B cell (primary cell): Measurements from ENCODE around the gene VWA3A. TPM values are rescaled to one million over a fixed set of nuclear protein-coding genes. Genes with fewer than 3 reads are reported as not detected.

Source experiments
- ATAC-seq: fragments of 200-7000 bp; cut with Tn5 transposase; one replicate; pipeline ENCODE4 v1.10.0; 2021; ENCODE audit warnings: low read depth, mild to moderate bottlenecking, moderate number of reproducible peaks, moderate library complexity
- CTCF ChIA-PET: fragments of 350-600 bp; sonication (Branson Sonifier 250); formaldehyde crosslinking; loops from one replicate; lab custom pipeline; 2021; ENCODE audit warnings: antibody characterized with exemption, inconsistent platforms; lab: Charles Lee
- POLR2A ChIA-PET: fragments of 350-600 bp; sonication (Branson Sonifier 250); formaldehyde crosslinking; loops from one replicate; lab custom pipeline; 2021; ENCODE audit warnings: antibody characterized with exemption; lab: Charles Lee
- DNase-seq: peaks from one replicate; pipeline ENCODE4 v3.0.0; 2013
- H2AFZ ChIP-seq: 2 replicates; pipeline ENCODE4 v1.6.1; 2012; ENCODE audit warnings: mild to moderate bottlenecking, low read depth, low read length; ENCODE audit not compliant: insufficient read depth, poor library complexity, severe bottlenecking
- H3K27ac ChIP-seq, 2 donors: 1 replicate in 1 of 2; 2 replicates in 1 of 2; pipeline ENCODE4 v1.5.1; 2012 to 2013; ENCODE audit warnings: low read length in 2 of 2, mild to moderate bottlenecking in 2 of 2, moderate library complexity in 1 of 2
- H3K27me3 ChIP-seq, 4 experiments: fragments of 200-600 bp in 1 of 4; sonication (generic) in 1 of 4; replicated peaks in 1 of 4; 1 replicate in 2 of 4; 2 replicates in 2 of 4; pipeline versions ENCODE4 v1.6.1 to v1.7.0; 2013 to 2016; ENCODE audit warnings: low read length in 3 of 4, mild to moderate bottlenecking in 2 of 4, mixed read lengths in 1 of 4, moderate library complexity in 1 of 4; ENCODE audit not compliant: insufficient read depth in 4 of 4, control insufficient read depth in 3 of 4; ENCODE audit errors: control extremely low read depth in 1 of 4
- H3K36me3 ChIP-seq, 2 experiments: replicated peaks in 1 of 2; 1 replicate in 1 of 2; 2 replicates in 1 of 2; pipeline versions ENCODE4 v1.6.1 to v1.7.1; 2013; ENCODE audit warnings: low read length in 1 of 2; ENCODE audit not compliant: insufficient read depth in 2 of 2, control insufficient read depth in 1 of 2; ENCODE audit errors: control extremely low read depth in 1 of 2, extremely low read depth in 1 of 2
- H3K4me1 ChIP-seq, 2 donors: fragments of 200-600 bp in 1 of 2; sonication (generic) in 1 of 2; 1 replicate in 1 of 2; 2 replicates in 1 of 2; pipeline versions ENCODE4 v1.5.1 to v1.6.1; 2013 to 2017; ENCODE audit warnings: low read length in 2 of 2; ENCODE audit not compliant: control insufficient read depth in 2 of 2, insufficient read depth in 2 of 2
- H3K4me2 ChIP-seq: replicated peaks from 2 replicates; pipeline ENCODE3; 2012; ENCODE audit warnings: mild to moderate bottlenecking, low read depth, low read length; ENCODE audit not compliant: poor library complexity, severe bottlenecking
- H3K4me3 ChIP-seq, 5 experiments: fragments of 200-600 bp in 1 of 5; sonication (generic) in 1 of 5; 1 replicate in 3 of 5; 2 replicates in 2 of 5; pipeline versions ENCODE4 v1.5.1 to v1.7.0; 2011 to 2016; ENCODE audit warnings: low read length in 4 of 5, mild to moderate bottlenecking in 4 of 5, low read depth in 2 of 5, control low read depth in 1 of 5, moderate library complexity in 1 of 5; ENCODE audit not compliant: insufficient read depth in 1 of 5; ENCODE audit errors: control extremely low read depth in 1 of 5, extremely low read depth in 1 of 5
- H3K79me2 ChIP-seq: fragments of 200-600 bp; sonication (generic); one replicate; pipeline ENCODE4 v1.6.0; 2016; ENCODE audit warnings: low read length; ENCODE audit not compliant: control insufficient read depth, insufficient read depth
- H3K9ac ChIP-seq: fragments of 200-600 bp; sonication (generic); 2 replicates; pipeline ENCODE4 v1.6.1; 2017; ENCODE audit warnings: mild to moderate bottlenecking, low read length, moderate library complexity
- H3K9me3 ChIP-seq, 3 donors: one replicate each; pipeline versions ENCODE4 v1.6.1 to v1.7.1; 2013; ENCODE audit warnings: low read length in 2 of 3; ENCODE audit not compliant: control insufficient read depth in 2 of 3, insufficient read depth in 1 of 3; ENCODE audit errors: control extremely low read depth in 1 of 3
- H4K20me1 ChIP-seq: 2 replicates; pipeline ENCODE4 v1.6.0; 2012; ENCODE audit warnings: mild to moderate bottlenecking, low read length; ENCODE audit not compliant: insufficient read depth, control insufficient read depth, poor library complexity, severe bottlenecking
- H3K27ac Mint-ChIP-seq: one replicate; pipeline ENCODE4 v1.8.0; 2021; ENCODE audit warnings: mixed read lengths
- H3K27me3 Mint-ChIP-seq: one replicate; pipeline ENCODE4 v1.8.0; 2021; ENCODE audit warnings: mixed read lengths
- H3K4me1 Mint-ChIP-seq: one replicate; pipeline ENCODE4 v1.8.0; 2021; ENCODE audit warnings: mixed read lengths
- H3K4me3 Mint-ChIP-seq: one replicate; pipeline ENCODE4 v1.8.0; 2021; ENCODE audit warnings: mixed read lengths
- H3K9me3 Mint-ChIP-seq: one replicate; pipeline ENCODE4 v1.8.0; 2022; ENCODE audit warnings: mixed read lengths; ENCODE audit not compliant: insufficient read depth
- EZH2 ChIP-seq: IDR thresholded peaks from 2 replicates; pipeline ENCODE4 v1.6.1; 2012; ENCODE audit warnings: borderline replicate concordance, low read depth, mild to moderate bottlenecking, moderate library complexity, low read length; ENCODE audit not compliant: insufficient read depth, poor library complexity, severe bottlenecking
- WGBS: methylation state at CpG from one replicate; pipeline ENCODE4 v1.1.5; 2013; ENCODE audit warnings: missing lambda C conversion rate; ENCODE audit not compliant: insufficient coverage; 5-methylcytosine and 5-hydroxymethylcytosine counted together
- intact Hi-C: fragments of 100-400 bp; cut with micrococcal nuclease; formaldehyde crosslinking; loops from one replicate; pipeline ENCODE4 v1.10.0; 2022
- polyA plus RNA-seq: library from polyadenylated mRNA; depleted of rRNA; stranded (reverse); fragments of >200 nt; gene quantifications from 2 replicates; pipeline ENCODE4 v1.2.3, GENCODE V29; 2012
- total RNA-seq, 2 donors: library from RNA; stranded (reverse); fragments of 120-200 nt in 1 of 2; gene quantifications; 1 replicate in 1 of 2; 2 replicates in 1 of 2; pipeline versions ENCODE4 v1.2.3 to v1.2.4, GENCODE V29; 2013 to 2022
- TF ChIP-seq, protein P1 (sequence below): fragments of 200-600 bp; IDR thresholded peaks from one replicate; pipeline ENCODE4 v1.8.0; 2022; ENCODE audit warnings: antibody characterized with exemption, mild to moderate bottlenecking

The VWA3A gene
- total and polyA plus RNA-seq, 2 donors (not counting 1 experiment from before 2014, with no cell fraction given) = 0.28 to 0.47 TPM

DNA sequence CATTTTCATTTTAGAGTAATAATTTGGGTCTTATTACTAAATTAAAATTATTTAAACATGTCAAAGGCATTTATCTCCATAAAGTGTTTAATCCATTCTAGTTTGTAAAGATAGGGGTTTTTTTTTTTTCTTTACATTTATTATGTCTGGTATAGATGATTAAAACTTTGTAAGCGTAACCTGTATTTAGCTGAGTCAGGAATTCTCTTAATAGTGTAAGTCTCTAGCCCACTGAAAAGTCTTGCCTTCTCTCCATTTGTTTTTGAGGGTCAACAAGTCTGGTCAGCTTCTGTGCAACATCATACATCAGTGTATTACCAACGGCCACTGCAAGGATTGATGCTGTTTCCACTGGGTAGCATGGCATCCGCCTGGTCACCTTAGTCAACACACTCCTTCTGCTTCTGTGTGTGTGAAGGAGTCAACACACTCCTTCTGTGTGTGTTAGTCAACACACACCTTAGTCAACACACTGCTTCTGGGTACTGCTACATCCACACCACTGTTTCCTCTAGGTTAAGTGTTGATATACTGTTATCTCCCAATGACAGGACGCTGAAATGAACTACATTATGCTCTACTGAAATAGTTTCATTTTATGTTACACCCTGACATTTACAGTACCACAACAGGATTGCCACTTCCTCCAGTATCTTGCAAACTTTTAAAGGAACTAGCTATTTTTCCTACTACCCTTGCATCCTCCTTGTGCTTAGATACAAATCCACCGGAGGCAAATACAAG is 37.3 kb upstream of the VWA3A start:
- no peak overlapping the region for H3K27ac Mint-ChIP-seq
- H3K9me3 Mint-ChIP-seq = no peaks in the 10 kb centered on the region
- ChIA-PET CTCF (interaction anchor here (1.4 kb wide), 1 partner anchor 23 kb away, joined by 7 read pairs; no protein-coding TSS in a partner anchor), POLR2A (no interaction called here)
- no peak overlapping the region for H3K9ac ChIP-seq
- H3K4me3 ChIP-seq = no peak overlapping the region
- TF ChIP-seq, protein P1, sequence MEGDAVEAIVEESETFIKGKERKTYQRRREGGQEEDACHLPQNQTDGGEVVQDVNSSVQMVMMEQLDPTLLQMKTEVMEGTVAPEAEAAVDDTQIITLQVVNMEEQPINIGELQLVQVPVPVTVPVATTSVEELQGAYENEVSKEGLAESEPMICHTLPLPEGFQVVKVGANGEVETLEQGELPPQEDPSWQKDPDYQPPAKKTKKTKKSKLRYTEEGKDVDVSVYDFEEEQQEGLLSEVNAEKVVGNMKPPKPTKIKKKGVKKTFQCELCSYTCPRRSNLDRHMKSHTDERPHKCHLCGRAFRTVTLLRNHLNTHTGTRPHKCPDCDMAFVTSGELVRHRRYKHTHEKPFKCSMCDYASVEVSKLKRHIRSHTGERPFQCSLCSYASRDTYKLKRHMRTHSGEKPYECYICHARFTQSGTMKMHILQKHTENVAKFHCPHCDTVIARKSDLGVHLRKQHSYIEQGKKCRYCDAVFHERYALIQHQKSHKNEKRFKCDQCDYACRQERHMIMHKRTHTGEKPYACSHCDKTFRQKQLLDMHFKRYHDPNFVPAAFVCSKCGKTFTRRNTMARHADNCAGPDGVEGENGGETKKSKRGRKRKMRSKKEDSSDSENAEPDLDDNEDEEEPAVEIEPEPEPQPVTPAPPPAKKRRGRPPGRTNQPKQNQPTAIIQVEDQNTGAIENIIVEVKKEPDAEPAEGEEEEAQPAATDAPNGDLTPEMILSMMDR = no peak
- TF ChIP-seq EZH2 = no peak
- ATAC-seq = no peak
- no peak overlapping the region for H2AFZ ChIP-seq
- intact Hi-C loops = no loop called here
- H3K4me1 ChIP-seq = no peaks in the 10 kb centered on the region
- WGBS = 45% methylated on average over 4 of the region's 5 CpGs
- H3K4me1 Mint-ChIP-seq = peaks cover 13% of the 10 kb centered on the region
- no peak overlapping the region for H3K4me3 Mint-ChIP-seq
- peaks cover 35% of the 10 kb centered on the region for H3K79me2 ChIP-seq
- no peaks in the 10 kb centered on the region for H3K9me3 ChIP-seq
- H4K20me1 ChIP-seq = peaks cover 9% of the 10 kb centered on the region
- no peak overlapping the region for H3K4me2 ChIP-seq
- no peak overlapping the region for H3K27ac ChIP-seq
- no peaks in the 10 kb centered on the region for H3K27me3 ChIP-seq
- peaks cover 0 to 5% of the 10 kb centered on the region in 2 experiments for H3K36me3 ChIP-seq
- no peaks in the 10 kb centered on the region for H3K27me3 Mint-ChIP-seq
- no peak for DNase-seq

DNA sequence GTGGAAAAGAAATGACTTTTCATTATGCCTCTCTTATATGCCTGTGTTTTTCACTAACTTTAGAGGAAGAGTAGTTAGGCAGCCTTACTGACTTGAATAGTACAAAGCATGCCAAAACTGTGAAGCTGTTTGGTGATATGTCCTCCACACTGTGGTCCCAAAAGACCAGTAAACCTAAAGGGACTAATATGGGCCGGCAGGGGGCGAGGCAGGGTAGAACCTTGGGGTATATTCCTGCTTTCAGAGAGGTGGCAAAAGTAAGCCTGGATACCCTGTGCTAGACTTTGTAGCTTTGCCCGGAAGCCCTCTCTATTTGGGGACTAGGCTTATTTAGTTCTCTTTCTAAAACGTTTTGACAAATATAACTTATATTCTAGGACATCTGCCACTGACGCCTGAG is 36.5 kb upstream of the VWA3A start:
- intact Hi-C loops = no loop called here
- H3K27ac ChIP-seq = no peak overlapping the region
- H3K79me2 ChIP-seq = peaks cover 29% of the 10 kb centered on the region
- H3K4me1 ChIP-seq = no peaks in the 10 kb centered on the region
- H3K9me3 Mint-ChIP-seq = no peaks in the 10 kb centered on the region
- no peak overlapping the region for H2AFZ ChIP-seq
- H3K27me3 Mint-ChIP-seq = no peaks in the 10 kb centered on the region
- 93% methylated on average over 5 of the region's 5 CpGs for WGBS
- ChIA-PET POLR2A (no interaction called here), CTCF (interaction anchor here (1.4 kb wide), 1 partner anchor 22 kb away, joined by 7 read pairs; no protein-coding TSS in a partner anchor)
- peaks cover 0 to 5% of the 10 kb centered on the region in 2 experiments for H3K36me3 ChIP-seq
- H3K27me3 ChIP-seq = no peaks in the 10 kb centered on the region
- peaks cover 9% of the 10 kb centered on the region for H4K20me1 ChIP-seq
- TF ChIP-seq, protein P1 = no peak
- no peak for TF ChIP-seq EZH2
- H3K27ac Mint-ChIP-seq = no peak overlapping the region
- no peak for ATAC-seq
- H3K4me3 Mint-ChIP-seq = no peak overlapping the region
- DNase-seq = no peak
- H3K9ac ChIP-seq = no peak overlapping the region
- H3K4me1 Mint-ChIP-seq = peaks cover 13% of the 10 kb centered on the region
- no peak overlapping the region for H3K4me2 ChIP-seq
- no peak overlapping the region for H3K4me3 ChIP-seq
- no peaks in the 10 kb centered on the region for H3K9me3 ChIP-seq
